Hippocampal formation (tissue), 2 donors: Measurements from ENCODE around the gene MATK.

Source experiments
- DNase-seq, 2 donors: peaks; one replicate each; lab custom pipeline; 2025; lab: John Stamatoyannopoulos, UW

MATK gene

GRCh38 chr19:3790209-3790734, 4.1 kb upstream of the MATK start:
- DNase-seq, result no peak

DNA sequence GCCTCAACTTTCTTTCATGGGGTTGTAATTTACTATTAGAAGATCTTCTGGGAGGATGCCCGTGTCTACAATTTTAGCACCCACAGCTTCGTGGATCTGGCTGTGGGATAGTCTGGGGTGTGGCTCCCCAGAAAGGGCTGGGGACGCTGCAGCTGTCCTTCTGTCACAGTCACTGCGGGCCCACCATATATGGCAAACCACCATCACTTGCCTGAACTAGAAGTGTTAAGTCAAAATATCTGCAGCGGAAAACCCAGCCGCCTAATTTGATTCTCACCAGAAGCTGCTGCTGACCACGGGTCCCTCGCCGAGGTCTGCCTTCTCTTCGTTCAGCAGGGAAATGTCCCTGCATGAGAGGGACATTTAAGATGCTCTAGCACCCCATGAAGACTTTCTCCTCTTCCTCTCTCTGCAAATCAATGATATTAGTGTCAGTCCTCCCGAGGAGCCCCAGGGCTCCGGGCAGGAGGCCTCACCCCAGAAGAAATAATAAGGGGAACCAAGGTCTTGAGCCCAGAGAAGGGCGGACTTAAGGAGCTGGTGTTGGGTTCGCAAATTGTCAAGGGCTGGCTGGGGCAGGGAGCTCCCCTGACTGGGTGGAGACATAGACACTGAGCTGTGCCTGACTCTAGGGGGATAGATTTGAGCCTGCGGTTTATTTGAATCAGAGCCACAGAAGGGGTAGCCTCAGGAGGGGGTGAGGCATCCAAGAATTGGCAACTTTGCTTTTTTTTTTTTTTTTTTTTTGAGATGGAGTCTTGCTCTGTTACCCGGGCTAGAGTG, 3.0 kb upstream of the MATK start:
- DNase-seq, result no peak

GRCh38 chr19:3785451-3785937, 687 bp downstream of the MATK start:
- DNase-seq, result no peak

- no peak for DNase-seq
Observed at GRCh38 chr19:3784607-3785450, 1.4 kb downstream of the MATK start.

DNA sequence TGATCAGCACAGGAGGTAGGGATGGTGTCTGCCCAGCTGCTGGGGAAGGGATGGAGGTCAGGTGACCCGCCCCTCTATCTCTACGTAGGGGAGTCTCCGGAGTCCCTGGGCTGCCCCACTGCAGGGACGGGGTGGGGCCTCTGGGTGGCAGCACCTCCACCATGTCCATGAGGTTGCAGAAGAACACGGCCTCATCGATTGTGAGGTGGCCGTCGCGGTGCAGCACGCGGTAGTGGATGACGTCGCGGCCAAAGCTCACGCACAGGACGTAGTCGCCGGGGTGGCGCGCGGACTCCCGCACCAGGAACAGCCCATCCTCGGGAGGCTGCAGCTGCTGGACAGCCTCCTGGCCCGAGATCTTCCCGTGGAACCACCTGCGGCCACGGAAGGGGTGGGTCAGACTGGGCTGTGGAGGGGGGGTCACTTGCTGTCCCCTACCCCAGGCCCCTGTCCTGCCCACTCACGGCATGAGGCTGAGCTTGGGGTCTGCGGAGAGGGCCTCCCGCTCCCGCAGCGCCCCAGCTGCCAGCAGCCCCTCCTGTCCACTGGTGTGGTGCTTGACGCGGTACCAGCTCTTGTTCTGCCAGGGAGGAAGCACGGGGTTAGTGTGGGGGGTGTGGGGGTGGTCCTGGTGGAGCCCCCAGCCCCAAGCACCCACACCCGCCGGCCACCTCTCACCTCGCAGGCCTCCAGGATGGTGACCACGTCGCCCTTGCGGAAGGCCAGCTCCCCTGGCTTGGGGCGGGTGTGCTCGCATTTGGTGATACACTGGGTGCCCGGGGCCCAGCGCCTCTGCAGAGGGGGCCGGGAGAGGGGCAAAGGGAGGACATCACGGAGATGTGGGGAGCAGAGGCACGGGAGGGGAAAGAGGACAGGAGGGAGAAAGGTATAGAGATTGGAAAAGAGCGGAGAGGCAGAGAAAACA, 2.3 kb downstream of the MATK start:
- DNase-seq, result no peak

GRCh38 chr19:3782903-3783302, 3.3 kb downstream of the MATK start:
- no peak for DNase-seq

- DNase-seq, result no peak
Observed at GRCh38 chr19:3782330-3782729, 3.9 kb downstream of the MATK start.

DNA sequence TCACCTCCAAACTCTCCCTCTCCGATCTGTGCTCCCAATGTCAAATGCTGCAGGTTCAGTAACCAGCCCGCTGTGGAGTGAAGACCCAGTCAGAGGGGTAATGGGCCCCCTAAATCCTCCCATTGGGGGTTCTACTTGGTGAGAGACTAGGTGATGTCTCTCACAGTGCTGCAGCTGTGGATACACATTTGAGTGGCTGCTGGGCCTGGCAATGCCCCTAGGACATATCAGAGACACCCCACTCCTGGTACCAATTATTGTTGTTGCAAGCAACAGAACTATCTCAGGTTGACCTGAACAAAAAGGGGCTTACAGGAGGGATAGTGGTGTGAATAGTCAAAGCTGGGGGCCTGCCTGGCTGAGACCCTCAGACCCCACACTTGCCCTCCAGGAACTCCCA, 4.6 kb downstream of the MATK start:
- DNase-seq, result no peak

DNA sequence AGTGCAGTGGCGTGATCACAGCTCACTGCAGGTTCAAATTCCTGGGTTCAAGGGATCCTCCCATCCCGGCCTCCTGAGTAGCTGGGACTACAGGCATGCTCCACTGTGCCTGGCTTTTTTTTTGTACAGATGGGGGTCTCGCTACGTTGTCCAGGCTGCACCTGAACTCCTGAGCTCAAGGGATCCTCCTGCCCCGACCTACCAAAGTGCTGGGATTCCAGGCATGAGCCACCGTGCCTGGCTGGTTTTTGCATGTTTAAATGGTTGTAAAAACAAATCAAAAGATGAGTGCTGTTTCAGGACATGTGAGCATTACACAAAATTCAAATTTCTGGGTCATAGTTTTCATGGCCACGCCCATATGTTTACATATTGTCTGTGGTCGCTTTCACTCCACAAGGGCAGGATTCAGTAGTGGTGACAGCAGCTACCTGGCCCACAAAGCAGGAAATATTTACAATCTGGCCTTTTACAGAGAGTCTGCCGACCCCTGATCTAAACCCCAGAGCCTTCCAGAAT, 5.3 kb downstream of the MATK start:
- DNase-seq, result no peak

GRCh38 chr19:3778899-3779723, 7.1 kb downstream of the MATK start:
- no peak for DNase-seq

GRCh38 chr19:3778104-3778867, 7.9 kb downstream of the MATK start:
- DNase-seq, result no peak

DNA sequence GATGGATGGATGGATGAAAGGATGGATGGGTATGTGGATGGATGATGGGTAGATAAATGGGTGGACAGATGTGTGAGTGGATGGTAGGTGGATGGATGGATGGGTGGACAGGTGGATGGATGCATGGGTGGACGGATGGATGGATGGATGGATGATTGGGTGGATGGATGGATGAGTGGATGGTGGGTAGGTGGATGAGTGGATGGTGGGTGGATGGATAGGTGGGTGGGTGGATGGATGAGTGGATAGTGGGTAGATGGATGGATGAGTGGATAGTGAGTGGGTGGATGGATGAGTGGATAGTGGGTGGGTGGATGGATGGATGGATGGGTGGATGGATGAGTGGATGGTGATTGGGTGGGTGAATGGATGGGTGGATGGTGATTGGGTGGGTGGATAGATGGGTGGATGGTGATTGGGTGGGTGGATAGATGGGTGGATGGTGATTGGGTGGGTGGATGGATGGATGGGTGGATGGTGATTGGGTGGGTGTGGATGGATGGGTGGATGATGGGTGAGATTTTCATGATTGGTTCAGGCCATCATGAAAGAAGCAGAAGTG, 9.6 kb downstream of the MATK start:
- DNase-seq, result no peak

- no peak for DNase-seq
Observed at GRCh38 chr19:3775831-3776230, 10.3 kb downstream of the MATK start.

GRCh38 chr19:3775374-3775711, 10.8 kb downstream of the MATK start:
- DNase-seq, result no peak

- DNase-seq, result no peak
Observed at GRCh38 chr19:3774621-3775373, 11.4 kb downstream of the MATK start.

DNA sequence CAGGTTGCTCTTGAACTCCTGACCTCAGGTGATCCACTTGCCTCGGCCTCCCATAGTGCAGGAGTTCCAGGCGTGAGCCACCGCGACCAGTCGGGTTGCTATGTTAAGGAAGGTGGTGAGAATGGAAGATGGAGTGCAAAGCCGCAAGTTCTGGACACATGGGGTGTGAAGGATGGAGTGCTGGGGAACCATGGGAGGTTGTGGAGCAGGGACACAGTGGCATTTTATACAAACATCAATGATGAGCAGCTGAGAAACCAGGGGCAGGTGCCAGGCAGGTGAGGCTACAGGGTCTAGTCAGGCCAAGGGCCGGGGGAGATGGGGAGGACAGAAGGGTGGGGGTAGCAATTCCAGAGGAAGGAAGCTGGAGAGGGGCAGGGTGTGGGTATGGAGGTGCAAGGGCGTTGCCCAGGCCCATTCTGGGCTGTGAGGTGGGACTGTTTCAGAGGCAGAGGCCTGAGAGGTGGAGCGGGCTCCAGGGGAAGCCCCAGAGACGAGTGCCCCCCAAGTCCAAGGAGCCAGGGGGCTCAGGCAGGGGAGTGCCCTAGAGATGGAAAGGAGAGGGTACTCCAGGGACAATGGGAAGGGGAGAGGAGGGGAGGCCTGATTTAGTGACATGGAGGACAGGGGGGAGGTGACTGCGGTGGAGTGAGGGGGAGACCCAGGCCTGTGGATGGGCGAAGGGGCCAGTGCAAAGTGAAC, 12.2 kb downstream of the MATK start:
- DNase-seq, result no peak

DNA sequence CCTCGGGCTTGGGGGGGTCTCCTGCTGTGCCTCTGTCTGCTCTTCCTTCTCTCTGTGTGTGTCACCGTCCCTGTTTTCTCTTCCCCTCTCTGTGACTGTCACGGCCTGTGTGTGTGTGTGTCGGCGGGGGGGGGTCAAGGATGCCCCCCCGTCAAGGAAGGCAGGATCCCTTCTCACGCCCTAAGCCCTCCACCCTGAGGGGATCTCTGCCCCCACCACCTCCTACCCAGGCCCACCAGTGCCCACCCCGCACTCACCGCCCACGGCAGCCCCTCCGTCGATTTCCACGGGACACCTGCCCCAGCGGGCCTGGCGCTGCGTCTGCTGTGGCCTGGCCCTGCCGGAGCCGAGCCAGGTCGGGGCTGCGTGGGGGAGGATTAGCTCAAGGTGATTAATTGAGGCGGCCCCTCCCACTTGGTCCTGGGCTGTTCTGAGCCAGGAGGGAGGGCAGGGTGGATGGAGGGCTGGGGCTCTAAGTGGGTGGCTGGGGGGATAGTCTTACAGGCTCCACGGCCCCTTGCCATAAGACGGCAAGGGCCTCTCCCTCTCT, 14.2 kb downstream of the MATK start, which contains the start of gene RAX2:
RAX2 (minus strand) TSS at position 323 of the 550 bp plus-strand sequence. CDS start 486 bp downstream, outside the sequence.
- DNase-seq, result no peak
